Chondrocyte (in vitro differentiated cells): ENCODE results near the gene PIGN. TPM values are rescaled to one million over a fixed set of nuclear protein-coding genes. Genes with fewer than 3 reads are reported as not detected.

Experiments
- DNase-seq: peaks from one replicate; pipeline ENCODE4 v3.0.0; 2021; ENCODE audit warnings: mixed read lengths, low spot score
- H3K27ac Mint-ChIP-seq: one replicate; pipeline ENCODE4 v1.8.0; 2021; ENCODE audit warnings: mild to moderate bottlenecking, moderate library complexity, mixed read lengths; ENCODE audit not compliant: unreplicated experiment
- H3K27me3 Mint-ChIP-seq: 2 replicates; pipeline ENCODE4 v1.8.0; 2021; ENCODE audit warnings: low read depth, mixed read lengths
- H3K36me3 Mint-ChIP-seq: 2 replicates; pipeline ENCODE4 v1.8.0; 2021; ENCODE audit warnings: low read depth, mixed read lengths
- H3K4me1 Mint-ChIP-seq: 2 replicates; pipeline ENCODE4 v1.8.0; 2021; ENCODE audit warnings: low read depth, mild to moderate bottlenecking, mixed read lengths
- H3K4me3 Mint-ChIP-seq: one replicate; pipeline ENCODE4 v1.8.0; 2021; ENCODE audit warnings: mild to moderate bottlenecking, moderate library complexity, mixed read lengths; ENCODE audit not compliant: unreplicated experiment
- H3K9me3 Mint-ChIP-seq: 2 replicates; pipeline ENCODE4 v1.8.0; 2021; ENCODE audit warnings: low read depth, mixed read lengths
- CTCF ChIP-seq: fragments of 200-600 bp; sonication (generic); IDR thresholded peaks from 2 replicates; pipeline ENCODE4 v1.5.0; 2021; ENCODE audit warnings: antibody characterized with exemption, mild to moderate bottlenecking, moderate library complexity
- total RNA-seq: library from RNA; stranded (reverse); gene quantifications from 3 replicates; pipeline ENCODE4 v1.2.1, GENCODE V29; 2021

Gene PIGN
- total RNA-seq, 1 donor from 2014 or later = 27.3 TPM

DNA sequence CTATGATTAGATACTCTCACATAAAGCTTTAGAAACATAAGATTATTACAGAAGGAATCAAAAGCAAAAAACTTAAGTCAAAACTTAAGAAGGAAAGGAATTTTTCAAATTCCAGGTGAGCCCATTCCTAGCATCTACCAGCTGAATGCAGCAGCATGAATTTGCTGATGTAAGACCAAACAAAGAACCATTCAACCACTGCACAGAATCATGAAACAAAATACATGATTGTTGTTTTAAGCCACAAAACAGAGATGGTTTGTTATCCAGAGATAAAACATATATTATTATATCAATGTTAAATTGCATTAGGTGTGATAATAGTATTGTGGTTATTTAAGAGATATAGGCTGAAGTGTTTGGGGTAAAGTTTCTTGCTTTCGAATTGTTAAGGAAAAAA is 29.0 kb downstream of the PIGN start:
- Mint-ChIP-seq H3K27ac (no peak overlapping the region), H3K4me1 (peaks cover 6% of the 10 kb centered on the region), H3K36me3 (peaks cover 7% of the 10 kb centered on the region), H3K27me3 (no peaks in the 10 kb centered on the region), H3K9me3 (no peaks in the 10 kb centered on the region), H3K4me3 (no peak overlapping the region)
- no peak for DNase-seq
- no peak for TF ChIP-seq CTCF

DNA sequence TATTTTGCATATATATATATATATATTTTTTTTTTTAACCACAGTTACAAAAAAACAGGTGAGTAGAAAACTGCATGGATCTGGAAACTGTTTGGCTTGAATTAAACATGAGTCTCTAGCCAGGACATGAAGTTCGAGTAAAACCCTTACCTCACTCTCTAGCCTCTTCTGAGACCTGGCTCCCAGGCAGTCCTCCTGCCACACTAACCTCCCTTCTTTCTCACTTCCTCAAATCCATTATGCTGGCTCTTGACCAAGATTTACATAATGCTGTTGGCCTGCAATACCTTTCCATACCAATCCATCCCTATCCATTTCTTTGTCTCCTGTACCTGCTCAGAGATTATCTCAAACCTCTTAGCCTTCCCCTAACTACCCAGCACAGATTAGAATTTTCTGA is 34.0 kb downstream of the PIGN start:
- no peak for DNase-seq
- Mint-ChIP-seq H3K4me1 (no peaks in the 10 kb centered on the region), H3K36me3 (peaks cover 2% of the 10 kb centered on the region), H3K4me3 (no peak overlapping the region), H3K27me3 (no peaks in the 10 kb centered on the region), H3K27ac (no peak overlapping the region), H3K9me3 (no peaks in the 10 kb centered on the region)
- no peak for TF ChIP-seq CTCF

DNA sequence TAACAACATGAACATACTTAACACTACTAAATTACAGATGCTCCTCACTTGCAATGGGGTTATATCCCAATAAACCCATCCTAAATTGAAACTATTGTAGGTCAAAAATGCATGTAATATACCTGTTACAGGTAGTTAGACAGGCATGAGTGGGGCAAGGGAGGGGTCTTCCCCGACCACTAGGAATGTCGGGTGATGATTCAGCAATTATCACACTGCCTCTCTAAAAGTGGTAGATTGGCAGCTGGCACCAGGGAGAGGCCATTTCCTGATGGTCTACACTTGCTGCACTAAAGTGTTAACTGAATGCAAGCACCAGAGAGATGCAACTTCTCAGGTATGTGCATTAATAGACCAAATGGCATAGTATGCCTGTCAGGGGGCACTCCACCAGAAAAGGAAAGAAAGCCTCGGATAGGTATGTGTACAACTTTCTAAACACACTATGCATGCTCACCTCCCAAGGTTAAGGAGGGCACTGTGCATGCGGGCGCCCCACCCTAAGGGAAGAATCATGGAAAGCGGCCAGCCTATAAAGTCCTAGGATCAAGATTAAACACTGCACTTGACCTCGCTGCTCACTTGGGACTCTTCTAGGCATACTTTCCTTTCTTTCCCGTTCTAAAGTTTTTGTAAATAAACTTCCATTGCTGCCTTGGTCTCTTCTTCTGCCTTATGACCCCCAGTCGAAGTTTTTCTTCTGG is 35.6 kb downstream of the PIGN start:
- Mint-ChIP-seq H3K36me3 (peaks cover 2% of the 10 kb centered on the region), H3K4me3 (no peak overlapping the region), H3K27ac (no peak overlapping the region), H3K4me1 (no peaks in the 10 kb centered on the region), H3K27me3 (no peaks in the 10 kb centered on the region), H3K9me3 (no peaks in the 10 kb centered on the region)
- TF ChIP-seq CTCF = no peak
- no peak for DNase-seq

DNA sequence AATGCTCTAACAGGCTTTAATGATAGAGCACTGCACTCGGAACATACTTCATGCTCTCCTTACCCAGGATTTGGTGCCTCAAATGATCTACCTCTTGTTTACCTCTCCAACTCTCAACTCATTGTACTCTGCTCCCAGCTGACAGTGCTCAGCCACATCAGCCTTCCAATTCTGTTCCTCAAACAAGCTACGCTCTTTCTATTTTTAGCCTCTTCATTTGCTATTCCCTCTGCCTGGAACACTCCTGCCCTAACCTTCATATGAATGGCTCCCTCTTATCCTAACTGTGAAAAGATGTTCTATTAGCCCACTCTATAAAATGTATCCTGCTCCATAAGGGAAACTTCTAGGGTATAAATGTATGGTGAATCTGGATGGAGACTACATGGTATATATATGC is 42.5 kb downstream of the PIGN start:
- Mint-ChIP-seq H3K4me1 (no peaks in the 10 kb centered on the region), H3K36me3 (peaks cover 5% of the 10 kb centered on the region), H3K27ac (no peak overlapping the region), H3K4me3 (no peak overlapping the region), H3K27me3 (no peaks in the 10 kb centered on the region), H3K9me3 (no peaks in the 10 kb centered on the region)
- DNase-seq = no peak
- no peak for TF ChIP-seq CTCF

GRCh38 chr18:62140259-62140658 is 46.6 kb downstream of the PIGN start:
- Mint-ChIP-seq H3K4me1 (no peaks in the 10 kb centered on the region), H3K27ac (no peak overlapping the region), H3K36me3 (peaks cover 12% of the 10 kb centered on the region), H3K9me3 (no peaks in the 10 kb centered on the region), H3K27me3 (no peaks in the 10 kb centered on the region), H3K4me3 (no peak overlapping the region)
- TF ChIP-seq CTCF = no peak
- DNase-seq = no peak
